ENCODE measurements around the gene SLMAP.
A peak's percentile ranks its signal among the peaks of the same experiment; 100 is the strongest.

SLMAP gene, protein sequence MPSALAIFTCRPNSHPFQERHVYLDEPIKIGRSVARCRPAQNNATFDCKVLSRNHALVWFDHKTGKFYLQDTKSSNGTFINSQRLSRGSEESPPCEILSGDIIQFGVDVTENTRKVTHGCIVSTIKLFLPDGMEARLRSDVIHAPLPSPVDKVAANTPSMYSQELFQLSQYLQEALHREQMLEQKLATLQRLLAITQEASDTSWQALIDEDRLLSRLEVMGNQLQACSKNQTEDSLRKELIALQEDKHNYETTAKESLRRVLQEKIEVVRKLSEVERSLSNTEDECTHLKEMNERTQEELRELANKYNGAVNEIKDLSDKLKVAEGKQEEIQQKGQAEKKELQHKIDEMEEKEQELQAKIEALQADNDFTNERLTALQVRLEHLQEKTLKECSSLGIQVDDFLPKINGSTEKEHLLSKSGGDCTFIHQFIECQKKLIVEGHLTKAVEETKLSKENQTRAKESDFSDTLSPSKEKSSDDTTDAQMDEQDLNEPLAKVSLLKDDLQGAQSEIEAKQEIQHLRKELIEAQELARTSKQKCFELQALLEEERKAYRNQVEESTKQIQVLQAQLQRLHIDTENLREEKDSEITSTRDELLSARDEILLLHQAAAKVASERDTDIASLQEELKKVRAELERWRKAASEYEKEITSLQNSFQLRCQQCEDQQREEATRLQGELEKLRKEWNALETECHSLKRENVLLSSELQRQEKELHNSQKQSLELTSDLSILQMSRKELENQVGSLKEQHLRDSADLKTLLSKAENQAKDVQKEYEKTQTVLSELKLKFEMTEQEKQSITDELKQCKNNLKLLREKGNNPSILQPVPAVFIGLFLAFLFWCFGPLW

GRCh38 chr3:57755741-57756527 lies at the start of gene SLMAP:
Gene SLMAP, plus strand, starts transcription at chr3:57756309. Its CDS starts 1,343 bp downstream, at chr3:57757652.
- peak; percentile 84 for DNase-seq

- DNase-seq: no peak
Observed at GRCh38 chr3:57706462-57706861, 49.6 kb upstream of the SLMAP start.

- no peak for DNase-seq
Observed at GRCh38 chr3:57709031-57709430, 47.1 kb upstream of the SLMAP start.

DNA sequence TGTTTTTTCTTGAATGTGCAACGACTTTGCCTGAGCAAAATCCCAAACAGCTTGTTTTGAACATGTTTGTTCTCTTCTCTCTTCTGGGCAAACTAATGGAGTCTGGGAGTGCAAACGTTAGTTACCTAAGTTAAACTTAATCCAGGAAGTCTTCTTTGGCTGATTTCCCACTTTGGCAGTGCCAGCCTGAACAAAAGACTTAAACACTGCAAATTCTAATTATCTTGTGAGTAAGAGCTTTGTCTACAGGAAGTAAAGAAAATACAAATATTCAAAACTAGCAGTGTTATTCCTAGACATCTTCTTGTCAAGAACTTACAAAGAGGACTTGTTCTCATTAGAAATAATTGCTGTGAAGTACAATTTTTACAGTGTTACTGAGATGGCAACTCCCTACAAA lies 46.5 kb upstream of the SLMAP start:
- DNase-seq: no peak

DNA sequence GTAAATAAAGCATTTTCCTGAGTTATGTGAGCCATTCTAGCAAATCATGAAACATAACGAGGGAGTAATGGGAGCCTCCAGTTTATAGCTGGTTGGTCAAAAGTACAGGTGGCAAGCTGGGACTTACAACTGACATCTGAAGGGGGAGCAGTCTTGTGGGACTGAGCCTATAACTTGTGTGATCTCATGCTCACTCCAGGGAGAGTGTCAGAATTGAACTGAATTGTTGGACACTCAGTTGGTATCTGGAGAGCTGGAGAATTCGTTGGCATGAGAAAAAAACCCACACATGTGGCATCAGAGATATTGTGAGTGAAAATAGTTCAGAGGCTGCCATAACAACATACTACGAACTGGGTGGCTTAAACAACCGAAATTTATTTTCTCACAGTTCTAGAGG lies 40.4 kb upstream of the SLMAP start:
- no peak for DNase-seq

- DNase-seq: no peak
Observed at GRCh38 chr3:57717205-57717868, 38.8 kb upstream of the SLMAP start.

DNA sequence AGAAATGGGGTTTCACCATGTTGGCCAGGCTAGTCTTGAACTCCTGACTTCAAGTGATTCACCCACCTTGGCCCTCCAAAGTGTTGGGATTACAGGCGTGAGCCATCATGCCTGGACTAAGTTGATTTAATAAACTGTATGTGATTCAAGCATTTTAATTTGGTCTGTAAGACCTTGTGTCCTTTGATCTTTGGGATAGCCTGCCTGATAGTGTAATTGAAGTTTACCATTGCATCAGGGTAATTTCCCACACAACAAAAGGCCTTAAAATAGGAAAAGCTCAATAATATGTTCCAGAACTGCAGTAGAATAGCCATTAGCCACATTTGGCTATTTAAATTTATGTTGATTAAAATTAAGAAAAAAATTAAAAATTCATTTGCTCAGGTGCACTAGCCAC lies 38.0 kb upstream of the SLMAP start:
- DNase-seq: no peak

GRCh38 chr3:57726397-57726796 lies 29.7 kb upstream of the SLMAP start:
- DNase-seq: peak; percentile 57

DNA sequence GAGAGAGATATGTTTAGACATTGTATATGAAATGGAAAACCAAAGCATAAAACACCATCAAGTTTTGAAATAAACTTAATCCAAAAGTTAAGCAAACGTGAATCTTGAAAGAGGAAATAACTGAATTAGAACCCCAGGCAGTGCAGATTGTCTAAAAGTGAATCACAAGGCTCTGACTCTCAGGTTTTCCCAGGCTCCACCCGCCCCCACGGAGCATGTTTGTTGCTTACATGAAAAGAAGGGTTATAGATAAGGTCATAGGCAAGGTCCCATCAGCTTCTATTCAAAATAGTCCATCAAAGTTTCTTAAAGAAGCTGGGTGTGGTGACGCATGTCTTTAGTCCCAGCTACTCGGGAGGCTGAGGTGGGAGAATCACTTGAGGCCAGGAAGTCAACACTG lies 29.0 kb upstream of the SLMAP start:
- no peak for DNase-seq

- no peak for DNase-seq
Observed at GRCh38 chr3:57729334-57730045, 26.6 kb upstream of the SLMAP start.

- no peak for DNase-seq
Observed at GRCh38 chr3:57730682-57731081, 25.4 kb upstream of the SLMAP start.

- DNase-seq: no peak
Observed at GRCh38 chr3:57731311-57731710, 24.8 kb upstream of the SLMAP start.

GRCh38 chr3:57733790-57734189 lies 22.3 kb upstream of the SLMAP start:
- DNase-seq: no peak

DNA sequence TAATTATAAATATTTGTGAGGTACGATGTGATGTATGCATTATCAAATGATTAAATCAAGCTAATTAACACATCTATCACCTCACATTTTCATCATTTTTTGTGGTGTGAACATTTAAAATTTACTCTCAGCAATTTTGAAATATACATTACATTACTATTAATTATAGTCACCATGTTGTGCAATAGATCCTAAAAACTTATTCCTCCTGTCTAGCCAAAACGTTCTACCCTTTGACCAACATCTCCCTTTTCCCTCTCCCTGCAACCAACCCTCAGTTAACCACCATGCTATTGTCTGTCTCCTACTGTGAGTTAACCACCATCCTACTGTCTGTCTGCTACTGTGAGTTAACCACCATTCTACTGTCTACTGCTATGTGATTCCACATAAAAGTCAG lies 20.7 kb upstream of the SLMAP start:
- no peak for DNase-seq

DNA sequence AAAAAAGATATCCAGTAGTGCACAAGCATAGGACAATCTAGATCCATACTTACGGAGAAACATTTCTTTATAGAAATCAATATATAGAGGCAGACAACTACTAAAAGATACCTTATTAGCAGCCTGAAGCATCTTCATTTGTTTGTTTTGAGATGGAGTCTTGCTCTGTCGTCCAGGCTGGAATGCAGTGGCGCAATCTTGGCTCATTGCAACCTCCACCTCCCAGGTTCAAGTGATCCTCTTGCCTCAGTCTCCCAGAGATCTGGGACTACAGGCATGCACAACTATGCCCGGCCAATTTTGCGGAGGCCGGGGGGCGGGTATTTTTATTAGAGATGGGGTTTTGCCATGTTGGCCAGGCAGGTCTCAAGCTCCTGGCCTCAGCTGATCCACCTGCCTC lies 18.3 kb upstream of the SLMAP start:
- DNase-seq: no peak

DNA sequence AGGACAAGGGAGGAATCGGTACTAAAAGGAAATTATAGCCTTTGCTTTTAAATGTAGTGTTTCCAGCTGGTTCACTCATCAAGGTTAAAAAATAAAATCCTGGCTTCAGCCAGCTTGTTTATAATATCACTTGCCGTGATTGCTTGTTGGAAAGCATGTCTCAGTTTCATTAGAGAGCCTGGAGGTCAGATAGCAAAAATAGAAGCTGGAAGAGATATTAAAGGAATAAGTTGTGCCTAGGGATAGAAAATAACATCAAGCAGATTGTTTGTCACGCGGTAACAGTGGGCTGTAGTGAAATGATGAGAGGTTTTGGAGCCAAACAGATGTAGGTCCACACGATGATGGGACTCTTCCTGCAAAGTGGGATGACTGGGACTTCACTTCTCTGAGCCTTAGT lies 17.7 kb upstream of the SLMAP start:
- DNase-seq: no peak

DNA sequence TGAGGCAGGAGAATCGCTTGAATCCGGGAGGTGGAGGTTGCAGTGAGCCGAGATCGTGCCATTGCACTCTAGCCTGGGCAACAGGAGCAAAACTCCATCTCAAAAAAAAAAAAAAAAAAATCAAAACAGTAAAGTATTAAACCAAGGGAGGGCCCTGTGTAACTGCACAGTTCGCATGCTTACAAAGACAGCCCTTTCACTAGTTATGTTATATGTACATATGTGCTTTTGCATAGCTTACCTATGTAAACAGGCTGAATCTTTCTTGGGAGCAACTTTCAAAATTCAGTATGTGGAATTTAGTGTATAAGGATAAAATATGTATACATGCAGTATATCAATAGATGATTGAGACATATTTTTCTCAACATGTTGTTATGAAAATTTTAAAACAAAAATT lies 16.1 kb upstream of the SLMAP start:
- no peak for DNase-seq

GRCh38 chr3:57743496-57743895 lies 12.6 kb upstream of the SLMAP start:
- no peak for DNase-seq

DNA sequence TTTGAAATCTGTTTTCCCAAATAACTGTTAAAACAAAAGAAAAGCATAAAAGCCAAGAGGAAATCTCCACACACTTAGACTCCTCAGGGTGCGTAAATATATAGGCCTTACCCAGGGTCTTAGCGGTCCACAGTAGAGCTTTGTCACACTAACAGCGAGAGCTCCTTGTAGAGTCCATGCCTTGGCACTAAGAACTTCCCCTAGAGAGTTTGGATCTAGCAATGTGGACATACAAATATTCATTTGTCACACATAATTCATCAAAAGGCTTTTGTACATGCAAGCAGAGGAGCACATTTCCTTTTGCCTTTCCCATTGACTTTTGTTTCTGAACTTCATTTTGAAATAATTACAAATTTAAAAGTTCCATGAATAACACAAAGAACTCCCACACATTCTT lies 11.0 kb upstream of the SLMAP start:
- DNase-seq: no peak

DNA sequence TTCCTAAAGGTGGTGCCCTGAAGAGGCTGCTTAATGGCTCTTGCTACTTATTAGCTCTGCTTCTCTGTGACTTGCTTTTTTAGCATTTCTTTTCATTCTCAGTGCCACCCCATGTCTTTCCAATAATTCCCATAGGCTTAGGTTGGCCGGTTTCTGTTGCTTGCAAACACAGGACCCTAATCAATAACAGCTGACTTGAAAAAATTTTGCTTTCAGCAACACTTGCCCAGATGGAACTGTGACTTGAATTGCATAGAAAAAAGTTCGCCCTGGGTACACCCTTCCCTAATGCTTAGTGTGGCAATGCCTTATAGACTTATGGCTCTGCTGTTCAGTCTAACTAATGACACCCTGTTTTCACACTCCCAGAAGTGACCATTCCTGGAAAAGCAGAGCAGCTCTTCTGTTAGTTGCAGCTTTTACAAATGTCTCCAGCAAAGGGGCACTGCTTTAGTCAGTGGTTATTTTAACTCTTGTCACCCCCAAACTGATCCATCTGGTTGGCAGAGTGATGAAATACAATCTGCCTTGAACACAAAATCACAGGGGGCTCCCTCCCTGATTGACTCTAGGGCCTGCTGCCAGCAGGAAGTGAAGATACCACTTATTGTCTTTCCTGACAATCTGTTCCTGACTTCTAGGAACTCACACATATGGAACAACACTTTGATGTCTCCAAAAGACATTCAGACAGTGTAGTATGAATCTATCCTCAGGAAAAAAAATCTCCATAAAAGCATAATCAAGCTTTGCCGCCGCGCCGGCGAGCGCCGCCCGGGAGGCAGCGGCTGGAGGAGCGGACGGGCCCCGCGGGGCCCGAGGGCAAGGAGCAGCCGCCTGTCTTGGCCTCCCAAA lies 9.7 kb upstream of the SLMAP start:
- DNase-seq: no peak

- DNase-seq: no peak
Observed at GRCh38 chr3:57749542-57749941, 6.6 kb upstream of the SLMAP start.
